Measurements from ENCODE around the gene ASCL4. TPM values are rescaled to one million over a fixed set of nuclear protein-coding genes. Genes with fewer than 3 reads are reported as not detected.

Gene ASCL4
- total and polyA plus RNA-seq, 2 of the 8 experiments (the other 6 are each of a cell fraction or from before 2014, with no cell fraction given): not detected

- TF ChIP-seq SRF (IDR thresholded peaks at IDR 0.05; ENCODE audit: low read depth, low read length) (no peak), EP300 (IDR thresholded peaks at IDR 0.05; ENCODE audit: borderline replicate concordance in 1 of 2, low read depth in 2 of 2, low read length in 2 of 2) (no peak), E2F6 (IDR thresholded peaks at IDR 0.05) (no peak), YY1 (IDR thresholded peaks at IDR 0.05; ENCODE audit: low read depth, low read length) (no peak)
Observed at GRCh38 chr12:107731366-107731765, 43.1 kb upstream of the ASCL4 start (continued).

Measured in H1 (cell line).